H1 (cell line): ENCODE measurements around the gene MAPK1. TPM values are rescaled to one million over a fixed set of nuclear protein-coding genes. Genes with fewer than 3 reads are reported as not detected.

Experiments
- CTCF ChIA-PET: fragments of 300-600 bp; sonication (Branson Sonifier 250); formaldehyde crosslinking; loops from one replicate; lab custom pipeline; 2021; ENCODE audit not compliant: partially characterized antibody; lab: Charles Lee
- POLR2A ChIA-PET: fragments of 300-600 bp; sonication (Branson Sonifier 250); formaldehyde crosslinking; loops from one replicate; lab custom pipeline; 2021; ENCODE audit warnings: inconsistent platforms; ENCODE audit not compliant: partially characterized antibody; lab: Charles Lee
- DNase-seq, 2 experiments: peaks; one replicate each; pipeline versions ENCODE4 v3.0.0 to v3.0.0-alpha.2; 2010 to 2022; ENCODE audit warnings: low spot score in 2 of 2, low read depth in 1 of 2, mixed read lengths in 1 of 2
- FAIRE-seq: peaks from 2 replicates; lab custom pipeline; 2011; peaks lifted over from hg19 to GRCh38; lab: Jason Lieb, UNC
- H2AFZ ChIP-seq: 2 replicates; pipeline ENCODE4 v1.8.1; 2012; ENCODE audit warnings: low read length, inconsistent platforms
- H2AK5ac ChIP-seq: 2 replicates; pipeline ENCODE4 v1.6.1; 2013; ENCODE audit warnings: low read depth, low read length
- H2BK120ac ChIP-seq: replicated peaks from 2 replicates; pipeline ENCODE3; 2013; ENCODE audit warnings: low read depth, low read length, inconsistent platforms
- H2BK12ac ChIP-seq: 2 replicates; pipeline ENCODE4 v1.6.1; 2013; ENCODE audit warnings: low read depth, low read length
- H2BK15ac ChIP-seq: 2 replicates; pipeline ENCODE4 v1.6.1; 2013; ENCODE audit warnings: low read length
- H2BK20ac ChIP-seq: 2 replicates; pipeline ENCODE4 v1.6.1; 2013; ENCODE audit warnings: low read length
- H2BK5ac ChIP-seq: 2 replicates; pipeline ENCODE4 v1.6.1; 2013; ENCODE audit warnings: low read depth, low read length
- H3K14ac ChIP-seq: 2 replicates; pipeline ENCODE4 v1.6.1; 2013; ENCODE audit warnings: inconsistent platforms; ENCODE audit not compliant: insufficient read length
- H3K18ac ChIP-seq: 2 replicates; pipeline ENCODE4 v1.6.1; 2013; ENCODE audit warnings: low read length; ENCODE audit errors: extremely low read depth
- H3K23ac ChIP-seq: 2 replicates; pipeline ENCODE4 v1.6.1; 2013; ENCODE audit warnings: inconsistent platforms; ENCODE audit not compliant: insufficient read length
- H3K23me2 ChIP-seq: 2 replicates; pipeline ENCODE4 v1.6.1; 2013; ENCODE audit warnings: low read depth, low read length
- H3K27ac ChIP-seq: 2 replicates; pipeline ENCODE4 v1.6.1; 2011; ENCODE audit warnings: low read depth, low read length, inconsistent platforms
- H3K27me3 ChIP-seq, 4 experiments: replicated peaks in 1 of 4; 1 replicate in 1 of 4; 2 replicates in 3 of 4; pipeline versions ENCODE4 v1.6.1 to v1.8.1; 2011 to 2013; ENCODE audit warnings: low read length in 3 of 4, mild to moderate bottlenecking in 3 of 4, inconsistent platforms in 2 of 4, mixed read lengths in 2 of 4, moderate library complexity in 1 of 4; ENCODE audit not compliant: control insufficient read depth in 3 of 4, insufficient read depth in 3 of 4; ENCODE audit errors: extremely low read depth in 1 of 4
- H3K36me3 ChIP-seq, 4 experiments: 2 replicates each; pipeline versions ENCODE4 v1.6.1 to v1.8.1; 2011 to 2013; ENCODE audit warnings: mild to moderate bottlenecking in 4 of 4, low read length in 3 of 4, moderate library complexity in 2 of 4, control low read depth in 1 of 4, inconsistent platforms in 1 of 4; ENCODE audit not compliant: insufficient read depth in 4 of 4, control insufficient read depth in 2 of 4
- H3K4ac ChIP-seq: replicated peaks from 2 replicates; pipeline ENCODE3; 2013; ENCODE audit warnings: low read length, low read depth, mixed read lengths, inconsistent platforms; ENCODE audit not compliant: insufficient read length
- H3K4me1 ChIP-seq, 4 experiments: replicated peaks in 1 of 4; 1 replicate in 1 of 4; 2 replicates in 3 of 4; pipeline versions ENCODE4 v1.6.1 to v1.8.1; 2011 to 2013; ENCODE audit warnings: low read length in 3 of 4, inconsistent platforms in 2 of 4, mixed read lengths in 1 of 4; ENCODE audit not compliant: insufficient read depth in 4 of 4, control insufficient read depth in 3 of 4
- H3K4me2 ChIP-seq, 2 experiments: 2 replicates each; pipeline versions ENCODE4 v1.6.1 to v1.8.1; 2011 to 2013; ENCODE audit warnings: low read depth in 2 of 2, low read length in 2 of 2, control low read depth in 1 of 2, inconsistent platforms in 1 of 2, mild to moderate bottlenecking in 1 of 2; ENCODE audit not compliant: insufficient read depth in 1 of 2
- H3K4me3 ChIP-seq, 4 experiments: fragments of 200-600, 300-600 bp in 1 of 4; sonication (generic), shearing (Covaris generic), sonication (Bioruptor Twin) in 1 of 4; 2 replicates each; pipeline versions ENCODE4 v1.5.1 to v1.8.1; 2011 to 2016; ENCODE audit warnings: low read length in 4 of 4, low read depth in 3 of 4, control low read depth in 2 of 4, inconsistent platforms in 2 of 4, mild to moderate bottlenecking in 2 of 4, mixed read lengths in 1 of 4, moderate library complexity in 1 of 4; ENCODE audit not compliant: insufficient read depth in 2 of 4; ENCODE audit errors: extremely low read depth in 1 of 4
- H3K56ac ChIP-seq: replicated peaks from 2 replicates; pipeline ENCODE3; 2013; ENCODE audit warnings: low read depth, mild to moderate bottlenecking, mixed read lengths, low read length, inconsistent platforms; ENCODE audit not compliant: insufficient read length
- H3K79me1 ChIP-seq: 2 replicates; pipeline ENCODE4 v1.6.1; 2013; ENCODE audit warnings: low read depth, low read length, control low read depth
- H3K79me2 ChIP-seq, 2 experiments: 2 replicates each; pipeline versions ENCODE4 v1.6.1 to v1.8.1; 2012 to 2013; ENCODE audit warnings: low read length in 2 of 2, mild to moderate bottlenecking in 2 of 2, inconsistent platforms in 1 of 2; ENCODE audit not compliant: insufficient read depth in 2 of 2, control insufficient read depth in 1 of 2
- H3K9ac ChIP-seq, 4 experiments: replicated peaks in 1 of 4; 1 replicate in 1 of 4; 2 replicates in 3 of 4; pipeline versions ENCODE4 v1.6.1 to v1.8.1; 2011 to 2013; ENCODE audit warnings: low read depth in 3 of 4, low read length in 3 of 4, control low read depth in 2 of 4, mild to moderate bottlenecking in 2 of 4, moderate library complexity in 2 of 4, inconsistent platforms in 1 of 4; ENCODE audit errors: extremely low read depth in 1 of 4
- H3K9me3 ChIP-seq, 2 experiments: 2 replicates each; pipeline versions ENCODE4 v1.6.1 to v1.8.1; 2012 to 2013; ENCODE audit warnings: mild to moderate bottlenecking in 2 of 2, moderate library complexity in 2 of 2, control low read depth in 1 of 2, inconsistent platforms in 1 of 2, low read depth in 1 of 2, low read length in 1 of 2, mixed read lengths in 1 of 2; ENCODE audit not compliant: insufficient read depth in 2 of 2
- H4K20me1 ChIP-seq, 2 experiments: replicated peaks in 1 of 2; 2 replicates each; pipeline versions ENCODE3 to v1.8.1; 2011 to 2013; ENCODE audit warnings: inconsistent platforms in 2 of 2, low read length in 2 of 2, mild to moderate bottlenecking in 1 of 2; ENCODE audit not compliant: insufficient read depth in 2 of 2, control insufficient read depth in 1 of 2
- H4K5ac ChIP-seq: 2 replicates; pipeline ENCODE4 v1.6.1; 2013; ENCODE audit warnings: low read length, low read depth, mixed read lengths, inconsistent platforms; ENCODE audit not compliant: insufficient read length
- H4K8ac ChIP-seq: 2 replicates; pipeline ENCODE4 v1.8.0; 2013; ENCODE audit warnings: mild to moderate bottlenecking, moderate library complexity, low read length, inconsistent platforms; ENCODE audit not compliant: insufficient read depth; ENCODE audit errors: extremely low read depth
- H4K91ac ChIP-seq: replicated peaks from 2 replicates; pipeline ENCODE3; 2013; ENCODE audit warnings: low read length, mixed read lengths, inconsistent platforms; ENCODE audit not compliant: insufficient read length
- KDM1A ChIP-seq: fragments of 200-600, 300-600 bp; sonication (generic); IDR thresholded peaks from 2 replicates; pipeline ENCODE4 v1.7.1; 2016; ENCODE audit warnings: mild to moderate bottlenecking, low read length, borderline replicate concordance
- NANOG ChIP-seq: IDR thresholded peaks from 2 replicates; pipeline ENCODE4 v1.6.1; 2011; ENCODE audit warnings: low read length, low read depth, mild to moderate bottlenecking, inconsistent platforms; ENCODE audit not compliant: insufficient read depth, poor library complexity, severe bottlenecking
- POLR2AphosphoS5 ChIP-seq: IDR thresholded peaks from 2 replicates; pipeline ENCODE4 v1.6.1; 2011; ENCODE audit warnings: low read depth, low read length
- RNF2 ChIP-seq: fragments of 200-900, 300-1000 bp; sonication (generic); IDR thresholded peaks from 2 replicates; pipeline ENCODE4 v1.7.1; 2016; ENCODE audit warnings: borderline replicate concordance, low read depth, mild to moderate bottlenecking, antibody characterized with exemption, low read length; ENCODE audit not compliant: poor library complexity, severe bottlenecking; ENCODE audit errors: missing control alignments
- SIX5 ChIP-seq: IDR thresholded peaks from 2 replicates; pipeline ENCODE4 v1.6.1; 2011; ENCODE audit warnings: mild to moderate bottlenecking, low read depth, low read length
- SP1 ChIP-seq: IDR thresholded peaks from 2 replicates; pipeline ENCODE4 v1.6.1; 2011; ENCODE audit warnings: low read depth, low read length
- SP4 ChIP-seq: IDR thresholded peaks from 2 replicates; pipeline ENCODE4 v1.6.1; 2012; ENCODE audit warnings: low read length, inconsistent platforms
- WGBS, 2 experiments: shearing (Covaris generic) in 1 of 2; methylation state at CpG; one replicate each; pipeline versions ENCODE4 v1.1.6 to v1.1.7; 2013 to 2015; ENCODE audit warnings: low lambda C conversion rate in 2 of 2, mixed read lengths in 2 of 2, inconsistent platforms in 1 of 2, low coverage in 1 of 2, missing lambda C conversion rate in 1 of 2; ENCODE audit not compliant: insufficient replicate concordance in 2 of 2, insufficient coverage in 1 of 2, insufficient read length in 1 of 2; ENCODE audit errors: extremely low coverage in 1 of 2, missing lambda C conversion rate in 1 of 2; 5-methylcytosine and 5-hydroxymethylcytosine counted together
- polyA plus RNA-seq, 7 experiments: library from polyadenylated mRNA; depleted of rRNA in 3 of 7; stranded (reverse) in 5 of 7; unstranded in 2 of 7; fragments of >200 nt in 5 of 7; fragments of 200-250 nt in 2 of 7; gene quantifications; 1 replicate in 5 of 7; 2 replicates in 1 of 7; 4 replicates in 1 of 7; pipeline versions ENCODE4 v1.2.1 to v1.2.3, GENCODE V29; 2011 to 2013; ENCODE audit warnings: missing spikeins in 2 of 7, mixed read lengths in 2 of 7
- total RNA-seq: library from RNA; stranded (reverse); fragmentation: NEBNext Ultra II Directional; extraction: Animal tissue kit (Norgen Biotek cat#: 25700); gene quantifications from 2 replicates; pipeline ENCODE4 v1.2.1, GENCODE V29; 2021

Gene MAPK1
- total and polyA plus RNA-seq, 2 of the 8 experiments (the other 6 are each of a cell fraction or from before 2014, with no cell fraction given): 28.1 to 101 TPM

- Histone ChIP-seq H3K79me1 (peaks cover 15% of the 10 kb centered on the region), H3K4me3 (no peak overlapping the region), H3K9ac (no peak overlapping the region), H3K23me2 (no peaks in the 10 kb centered on the region), H2BK15ac (no peak overlapping the region), H3K27me3 (no peaks in the 10 kb centered on the region), H2BK12ac (no peak overlapping the region), H2BK120ac (no peak overlapping the region), H3K56ac (no peak overlapping the region), H2AFZ (no peak overlapping the region), H3K36me3 (no peaks in the 10 kb centered on the region), H4K5ac (no peak overlapping the region), H4K8ac (no peak overlapping the region), H3K4ac (no peak overlapping the region), H3K4me2 (no peak overlapping the region), H2BK20ac (no peak overlapping the region), H3K23ac (no peak overlapping the region), H3K79me2 (peaks cover 21 to 99% of the 10 kb centered on the region in 2 experiments; a peak in 3 of 4 replicates), H4K20me1 (peaks cover 36 to 38% of the 10 kb centered on the region in 2 experiments), H3K14ac (no peak overlapping the region), H2AK5ac (no peak overlapping the region), H3K18ac (no peak overlapping the region), H3K4me1 (peaks cover 0 to 10% (median 9%) of the 10 kb centered on the region in 4 experiments; a peak in 6 of 7 replicates), H3K9me3 (no peaks in the 10 kb centered on the region), H2BK5ac (no peak overlapping the region), H4K91ac (no peak overlapping the region)
- no peak for FAIRE-seq
- POLR2A ChIA-PET: interaction anchor here (0.9 to 1.4 kb wide), 3 partner anchors 9 to 63 kb away, joined by 3 to 6 read pairs (median 3); partner anchors contain the start of gene MAPK1
- CTCF ChIA-PET: no interaction called here
- 91% methylated on average over 4 of the region's 4 CpGs; no CpG with 5 or more reads in 1 of the 2 experiments for WGBS, 2 experiments
- no peak for TF ChIP-seq NANOG
- TF ChIP-seq RNF2: no peak
- TF ChIP-seq SIX5: no peak
- no peak for TF ChIP-seq SP4
- no peak for TF ChIP-seq POLR2AphosphoS5
- TF ChIP-seq SP1: no peak
- TF ChIP-seq KDM1A: no peak
- TF ChIP-seq, all 59 proteins: peak for 0
- no peak overlapping the region for H3K27ac ChIP-seq
- no peak for DNase-seq
Measured at GRCh38 chr22:21858025-21858764, 9.2 kb downstream of the MAPK1 start.
